ENCODE data around the gene MIER1.
"Not testable (repeated sequence)": the region's sequence is repeated elsewhere in the genome, so short reads cannot be mapped to it uniquely, and the experiment has no call there.

MIER1 gene

GRCh38 chr1:66938613-66939012 is 13.8 kb downstream of the MIER1 start:
- DNase-seq = no peak

GRCh38 chr1:66940981-66941380 is 16.2 kb downstream of the MIER1 start:
- no peak for DNase-seq

- no peak for DNase-seq
Measured at GRCh38 chr1:66943361-66943969, 18.7 kb downstream of the MIER1 start.

- no peak for DNase-seq
Measured at GRCh38 chr1:66944330-66945274, 19.8 kb downstream of the MIER1 start.

GRCh38 chr1:66945316-66945715 is 20.5 kb downstream of the MIER1 start:
- DNase-seq = no peak

GRCh38 chr1:66947267-66947666 is 22.5 kb downstream of the MIER1 start:
- DNase-seq = peak in 1 of 2 experiments; percentile 24

- DNase-seq = no peak
Measured at GRCh38 chr1:66951513-66951912, 26.7 kb downstream of the MIER1 start.

GRCh38 chr1:66954208-66954607 is 29.4 kb downstream of the MIER1 start:
- no peak for DNase-seq

- no peak for DNase-seq
Measured at GRCh38 chr1:66957938-66958337, 33.1 kb downstream of the MIER1 start.

GRCh38 chr1:66966188-66966873 is 41.5 kb downstream of the MIER1 start:
- not testable (repeated sequence) for DNase-seq

GRCh38 chr1:66968574-66968973 is 43.8 kb downstream of the MIER1 start:
- DNase-seq = no peak

GRCh38 chr1:66978201-66978600 is 53.4 kb downstream of the MIER1 start:
- no peak for DNase-seq

- not testable (repeated sequence) for DNase-seq
Measured at GRCh38 chr1:66979621-66980020, 54.8 kb downstream of the MIER1 start.

GRCh38 chr1:66980745-66981367 is 56.1 kb downstream of the MIER1 start:
- DNase-seq = peak; percentile 23 to 52

GRCh38 chr1:66981679-66982078 is 56.9 kb downstream of the MIER1 start:
- no peak for DNase-seq

- DNase-seq = no peak
Measured at GRCh38 chr1:66982561-66983260, 57.9 kb downstream of the MIER1 start.

- DNase-seq = no peak
Measured at GRCh38 chr1:66984491-66984890, 59.7 kb downstream of the MIER1 start.

GRCh38 chr1:66985835-66986234 is 61.0 kb downstream of the MIER1 start:
- no peak for DNase-seq

GRCh38 chr1:66993076-66993475 is 68.3 kb downstream of the MIER1 start:
- DNase-seq = no peak

GRCh38 chr1:66996018-66996682 is 71.4 kb downstream of the MIER1 start:
- peak; percentile 64 to 75 for DNase-seq

- no peak for DNase-seq
Measured at GRCh38 chr1:66998972-66999371, 74.2 kb downstream of the MIER1 start.
